Skeletal muscle satellite cell (primary cell): ENCODE results near the gene CA6.
"Not testable (repeated sequence)": the region's sequence is repeated elsewhere in the genome, so short reads cannot be mapped to it uniquely, and the experiment has no call there.

Experiments
- H3K27me3 ChIP-seq: 2 replicates; pipeline ENCODE4 v1.7.0; 2013; ENCODE audit warnings: low read length; ENCODE audit not compliant: control insufficient read depth, insufficient read depth
- H3K36me3 ChIP-seq: 2 replicates; pipeline ENCODE4 v1.7.0; 2013; ENCODE audit warnings: mild to moderate bottlenecking, control low read depth, low read length; ENCODE audit not compliant: insufficient read depth
- H3K4me1 ChIP-seq: 2 replicates; pipeline ENCODE4 v1.7.0; 2013; ENCODE audit warnings: low read length; ENCODE audit not compliant: control insufficient read depth, insufficient read depth
- H3K4me2 ChIP-seq: 2 replicates; pipeline ENCODE4 v1.7.0; 2013; ENCODE audit warnings: mild to moderate bottlenecking, low read length
- H3K4me3 ChIP-seq: 2 replicates; pipeline ENCODE4 v1.7.0; 2013; ENCODE audit warnings: low read length
- H3K9ac ChIP-seq: 2 replicates; pipeline ENCODE4 v1.7.0; 2013; ENCODE audit warnings: mild to moderate bottlenecking, low read depth, low read length, moderate library complexity
- H3K9me3 ChIP-seq: replicated peaks from 2 replicates; pipeline ENCODE4 v1.7.0; 2013; ENCODE audit warnings: mild to moderate bottlenecking, control low read depth, low read length

The CA6 gene

DNA sequence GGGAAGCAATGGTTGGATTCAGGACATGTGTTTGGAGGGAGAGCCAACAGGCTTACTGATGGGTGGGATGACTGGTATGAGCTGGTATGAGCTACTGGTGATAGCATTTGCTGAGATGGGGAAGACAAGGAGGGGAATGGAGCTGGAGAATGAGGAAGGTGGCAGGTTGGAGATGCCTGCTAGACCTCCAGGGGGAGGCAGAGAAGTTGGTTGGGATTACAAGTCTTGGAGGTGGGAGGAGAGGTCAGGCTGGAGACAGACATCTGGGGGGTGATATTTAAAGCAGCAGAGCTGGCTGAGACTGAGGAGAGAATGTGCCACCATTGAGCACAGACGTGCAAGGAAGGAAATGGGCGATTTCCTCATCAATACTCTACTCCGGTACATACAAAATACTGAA lies 35.3 kb upstream of the CA6 start:
- no peak overlapping the region for H3K4me2 ChIP-seq

DNA sequence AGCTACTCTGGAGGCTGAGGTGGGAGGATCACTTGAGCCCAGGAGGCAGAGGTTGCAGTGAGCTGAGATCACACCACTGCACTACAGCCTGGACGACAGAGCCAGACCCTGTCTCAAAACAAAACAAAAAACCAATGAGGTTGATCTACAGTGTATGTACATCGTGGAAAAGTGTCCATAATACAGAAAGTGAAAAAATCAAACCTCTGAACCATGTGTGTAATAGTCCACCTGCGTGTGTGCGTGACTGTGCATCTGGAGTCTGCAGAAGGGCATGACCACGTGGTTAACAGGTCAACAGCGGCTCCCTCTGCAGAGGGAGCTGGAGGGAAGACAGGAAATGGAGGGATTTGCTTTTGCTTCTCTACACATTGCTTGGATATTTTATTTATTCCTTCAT lies 34.8 kb upstream of the CA6 start:
- no peaks in the 10 kb centered on the region for H3K27me3 ChIP-seq
- no peak overlapping the region for H3K4me3 ChIP-seq
- no peak overlapping the region for H3K9ac ChIP-seq
- H3K36me3 ChIP-seq = no peaks in the 10 kb centered on the region
- no peaks in the 10 kb centered on the region for H3K9me3 ChIP-seq
- peaks cover 1% of the 10 kb centered on the region for H3K4me1 ChIP-seq
- no peak overlapping the region for H3K4me2 ChIP-seq

More for the DNA sequence above, 35.3 kb upstream of the CA6 start:
- Histone ChIP-seq H3K9me3 (no peaks in the 10 kb centered on the region), H3K4me3 (no peak overlapping the region), H3K36me3 (no peaks in the 10 kb centered on the region), H3K4me1 (peaks cover 6% of the 10 kb centered on the region), H3K27me3 (no peaks in the 10 kb centered on the region), H3K9ac (no peak overlapping the region)

DNA sequence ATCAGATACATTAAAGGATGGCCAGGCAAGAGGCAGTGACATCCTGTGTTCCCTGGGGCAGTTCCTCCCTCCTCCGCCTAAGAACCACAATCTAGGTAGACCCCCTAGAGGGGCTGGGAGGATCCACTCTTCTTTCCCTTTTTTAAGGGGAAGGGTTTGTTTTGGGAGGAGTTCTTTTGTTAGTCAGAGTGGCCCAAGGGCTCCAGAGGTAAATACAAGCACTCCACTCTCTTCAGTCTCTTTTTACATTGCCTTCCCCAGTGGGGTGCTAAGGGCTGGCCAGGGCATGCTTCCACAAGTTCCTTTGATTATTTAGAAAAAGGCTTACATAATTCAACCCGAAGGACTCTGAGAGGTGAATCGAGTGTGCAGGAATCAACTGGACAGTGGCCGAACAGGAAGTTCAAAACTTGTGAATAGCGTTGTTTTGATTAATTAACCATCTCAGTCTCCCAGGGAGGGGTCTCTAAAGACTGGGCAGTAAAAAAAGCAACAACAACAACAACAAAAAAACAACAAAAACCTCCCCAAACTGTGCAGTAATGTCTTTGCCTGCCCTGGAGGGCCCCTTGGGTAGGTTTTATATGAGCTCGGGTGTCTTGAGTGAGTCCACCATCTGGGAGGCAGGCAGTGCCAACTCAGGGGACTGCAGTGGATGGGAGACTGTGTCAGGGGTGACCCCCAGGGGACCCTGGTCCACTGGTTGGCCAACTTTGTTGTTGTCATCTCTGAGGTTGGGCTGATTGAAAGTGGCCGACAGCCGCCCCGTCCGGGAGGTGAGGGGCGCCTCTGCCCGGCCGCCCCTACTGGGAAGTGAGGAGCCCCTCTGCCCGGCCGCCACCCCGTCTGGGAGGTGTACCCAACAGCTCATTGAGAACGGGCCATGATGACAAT lies 34.0 kb upstream of the CA6 start:
- Histone ChIP-seq H3K4me2 (no peak overlapping the region), H3K9ac (no peak overlapping the region), H3K36me3 (no peaks in the 10 kb centered on the region), H3K9me3 (no peaks in the 10 kb centered on the region), H3K4me3 (no peak overlapping the region), H3K27me3 (no peaks in the 10 kb centered on the region), H3K4me1 (no peaks in the 10 kb centered on the region)

- Histone ChIP-seq H3K9ac (no peak overlapping the region), H3K4me1 (no peaks in the 10 kb centered on the region), H3K9me3 (no peaks in the 10 kb centered on the region), H3K27me3 (no peaks in the 10 kb centered on the region), H3K36me3 (no peaks in the 10 kb centered on the region), H3K4me2 (no peak overlapping the region), H3K4me3 (no peak overlapping the region)
Observed at GRCh38 chr1:8913457-8913856, 32.2 kb upstream of the CA6 start.

DNA sequence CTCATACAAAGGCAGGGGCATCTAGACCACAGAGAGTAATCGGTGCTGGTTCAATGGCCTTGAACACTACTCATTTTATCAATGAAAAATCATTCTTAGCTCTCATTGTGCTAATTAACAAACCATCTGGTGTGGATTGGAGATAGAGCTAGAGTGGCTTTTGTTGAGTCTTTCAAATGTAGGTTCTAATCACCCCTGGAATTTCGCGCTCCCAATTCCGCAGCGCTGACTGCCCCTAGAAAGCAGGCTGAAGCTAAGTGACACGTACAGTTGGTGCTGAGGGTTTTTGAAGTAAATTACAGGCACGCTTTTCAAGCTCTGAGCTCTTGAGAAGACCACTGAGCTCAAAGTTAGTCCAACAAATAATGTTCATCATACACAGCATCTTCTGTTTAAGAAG lies 31.2 kb upstream of the CA6 start:
- Histone ChIP-seq H3K4me3 (no peak overlapping the region), H3K27me3 (no peaks in the 10 kb centered on the region), H3K9me3 (no peaks in the 10 kb centered on the region), H3K4me1 (no peaks in the 10 kb centered on the region), H3K36me3 (no peaks in the 10 kb centered on the region), H3K9ac (no peak overlapping the region), H3K4me2 (no peak overlapping the region)

DNA sequence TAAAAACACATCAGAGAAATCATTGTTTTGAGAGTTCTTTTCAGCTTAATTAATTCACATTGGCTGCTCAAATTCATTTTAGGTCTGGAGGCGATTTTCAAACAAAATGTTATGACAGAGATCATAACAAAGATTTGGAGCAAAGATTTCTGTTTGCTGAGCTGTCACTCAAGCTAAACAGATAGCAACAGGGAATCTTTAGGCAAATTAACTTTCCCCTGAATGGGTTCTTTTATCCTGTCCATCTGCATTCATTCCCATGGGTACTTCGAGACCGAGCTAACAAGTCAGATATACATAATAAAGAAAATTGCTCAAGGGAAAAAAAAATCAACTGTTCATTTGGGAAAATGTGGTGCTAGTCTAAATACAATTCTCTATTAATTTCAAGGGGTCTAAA lies 30.2 kb upstream of the CA6 start:
- H3K27me3 ChIP-seq = no peaks in the 10 kb centered on the region
- H3K4me2 ChIP-seq = no peak overlapping the region
- no peaks in the 10 kb centered on the region for H3K9me3 ChIP-seq
- H3K4me1 ChIP-seq = no peaks in the 10 kb centered on the region
- H3K4me3 ChIP-seq = no peak overlapping the region
- no peak overlapping the region for H3K9ac ChIP-seq
- no peaks in the 10 kb centered on the region for H3K36me3 ChIP-seq

DNA sequence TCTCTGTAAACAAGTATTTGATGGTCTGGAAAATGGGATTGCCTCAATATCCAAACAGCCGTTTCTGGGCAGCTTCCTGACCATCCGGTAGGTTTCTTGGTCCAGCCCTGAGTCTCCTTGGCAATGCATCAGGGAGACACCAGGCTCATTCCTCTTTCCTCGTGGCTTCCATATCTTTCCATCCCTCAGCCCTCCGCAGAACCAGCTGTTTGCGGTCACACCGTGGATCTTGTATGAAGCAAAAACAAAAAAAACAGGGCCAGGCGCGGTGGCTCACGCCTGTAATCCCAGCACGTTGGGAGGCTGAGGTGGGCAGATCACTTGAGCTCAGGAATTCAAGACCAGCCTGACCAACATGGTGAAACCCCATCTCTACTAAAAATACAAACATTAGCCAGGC lies 28.1 kb upstream of the CA6 start:
- not testable (repeated sequence) for H3K9me3 ChIP-seq, H3K4me3 ChIP-seq, H3K4me1 ChIP-seq, H3K9ac ChIP-seq, H3K4me2 ChIP-seq, H3K36me3 ChIP-seq, H3K27me3 ChIP-seq

GRCh38 chr1:8922962-8923361 lies 22.7 kb upstream of the CA6 start:
- Histone ChIP-seq H3K27me3 (peaks cover 36% of the 10 kb centered on the region), H3K4me1 (no peaks in the 10 kb centered on the region), H3K9ac (no peak overlapping the region), H3K9me3 (no peaks in the 10 kb centered on the region), H3K36me3 (no peaks in the 10 kb centered on the region), H3K4me2 (no peak overlapping the region), H3K4me3 (no peak overlapping the region)

DNA sequence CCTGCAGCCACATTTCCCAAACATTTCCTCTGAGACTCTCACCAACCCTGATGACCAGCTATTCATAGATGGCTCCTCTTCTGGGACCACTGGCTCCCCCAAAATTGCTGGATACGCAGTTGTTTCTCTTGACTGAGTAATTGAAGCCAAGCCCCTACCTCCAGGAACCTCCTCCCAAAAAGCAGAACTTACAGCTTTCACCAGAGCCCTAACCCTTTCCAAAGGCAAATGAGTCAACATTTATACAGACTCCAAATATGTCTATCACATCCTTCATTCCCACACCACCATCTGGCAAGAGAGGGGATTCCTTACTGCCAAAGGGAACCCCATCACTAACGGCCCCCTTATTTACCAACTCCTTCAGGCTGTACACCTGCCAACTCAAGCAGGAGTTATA lies 20.3 kb upstream of the CA6 start:
- no peaks in the 10 kb centered on the region for H3K36me3 ChIP-seq
- no peak overlapping the region for H3K4me3 ChIP-seq
- no peaks in the 10 kb centered on the region for H3K9me3 ChIP-seq
- H3K27me3 ChIP-seq = peaks cover 36% of the 10 kb centered on the region
- no peak overlapping the region for H3K9ac ChIP-seq
- no peak overlapping the region for H3K4me2 ChIP-seq
- H3K4me1 ChIP-seq = no peaks in the 10 kb centered on the region

- Histone ChIP-seq H3K4me3 (no peak overlapping the region), H3K9ac (no peak overlapping the region), H3K4me2 (no peak overlapping the region), H3K9me3 (no peaks in the 10 kb centered on the region), H3K27me3 (peaks cover 36% of the 10 kb centered on the region), H3K36me3 (no peaks in the 10 kb centered on the region), H3K4me1 (no peaks in the 10 kb centered on the region)
Observed at GRCh38 chr1:8925960-8926359, 19.7 kb upstream of the CA6 start.

DNA sequence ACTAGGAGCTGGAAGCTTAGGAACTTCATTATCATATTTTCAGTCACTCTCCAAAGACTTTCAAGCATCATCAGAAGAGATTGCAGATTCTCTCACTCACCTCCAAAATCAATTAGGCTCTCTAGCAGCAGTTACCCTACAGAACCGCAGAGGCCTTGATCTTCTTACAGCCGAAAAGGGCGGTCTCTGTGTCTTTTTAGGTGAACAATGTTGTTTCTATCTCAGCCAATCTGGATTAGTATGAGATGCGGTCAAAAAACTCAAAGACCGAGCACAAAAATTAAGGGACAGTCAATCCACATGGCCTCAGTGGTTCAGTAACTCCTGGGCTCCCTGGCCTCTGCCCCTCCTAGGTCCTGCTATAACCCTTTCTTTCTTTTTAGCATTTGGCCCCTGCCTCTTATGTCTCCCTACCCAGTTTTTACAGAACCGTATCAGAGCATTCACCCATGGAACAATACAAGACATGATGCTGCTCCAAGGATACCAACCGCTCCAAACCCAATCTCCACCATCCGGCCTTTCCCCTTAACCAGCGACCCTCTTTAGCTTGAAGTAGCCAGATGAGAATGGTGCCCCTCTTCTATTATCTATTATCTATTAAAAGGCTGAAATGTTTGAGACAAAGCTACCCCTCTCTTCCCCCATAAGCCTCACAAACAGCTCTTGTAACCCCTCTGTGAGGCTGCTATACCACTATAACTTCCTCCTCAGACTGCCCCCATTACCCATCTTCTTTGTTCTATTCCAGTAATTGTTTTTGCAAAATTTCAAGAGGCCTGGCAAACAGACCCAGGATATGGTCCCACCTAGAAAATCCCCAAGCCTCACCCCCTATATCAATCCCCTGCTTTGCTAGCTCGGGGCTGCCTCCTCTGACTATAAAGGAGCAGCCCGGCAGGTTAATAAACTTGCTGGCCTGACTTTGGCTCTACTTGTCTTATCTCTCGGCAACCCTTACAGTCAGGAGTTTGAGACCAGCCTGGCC lies 18.7 kb upstream of the CA6 start:
- peaks cover 36% of the 10 kb centered on the region for H3K27me3 ChIP-seq
- H3K4me3 ChIP-seq = no peak overlapping the region
- H3K9ac ChIP-seq = no peak overlapping the region
- no peaks in the 10 kb centered on the region for H3K9me3 ChIP-seq
- H3K4me1 ChIP-seq = no peaks in the 10 kb centered on the region
- H3K4me2 ChIP-seq = no peak overlapping the region
- no peaks in the 10 kb centered on the region for H3K36me3 ChIP-seq
